Hepatocyte (in vitro differentiated cells): ENCODE measurements around the gene AP3S1. TPM values are rescaled to one million over a fixed set of nuclear protein-coding genes. Genes with fewer than 3 reads are reported as not detected.
A peak's percentile ranks its signal among the peaks of the same experiment; 100 is the strongest.

Experiments used
- DNase-seq: peaks from one replicate; pipeline ENCODE4 v3.0.0-alpha.2; 2016; ENCODE audit warnings: low spot score
- H2AFZ ChIP-seq: fragments of 200-600 bp; sonication (generic); 2 replicates; pipeline ENCODE4 v1.6.0; 2016; ENCODE audit warnings: antibody characterized with exemption, mild to moderate bottlenecking
- H3K27ac ChIP-seq: fragments of 200-600 bp; sonication (generic); 2 replicates; pipeline ENCODE4 v1.5.1; 2016; ENCODE audit warnings: mild to moderate bottlenecking
- H3K27me3 ChIP-seq: fragments of 200-600 bp; sonication (generic); 2 replicates; pipeline ENCODE4 v1.6.1; 2016
- H3K36me3 ChIP-seq: fragments of 200-600 bp; sonication (generic); replicated peaks from 2 replicates; pipeline ENCODE4 v1.5.1; 2016; ENCODE audit warnings: low read depth; ENCODE audit not compliant: insufficient read depth
- H3K4me1 ChIP-seq: fragments of 200-600 bp; sonication (generic); 2 replicates; pipeline ENCODE4 v1.5.1; 2016; ENCODE audit warnings: mild to moderate bottlenecking, moderate library complexity; ENCODE audit not compliant: insufficient read depth
- H3K4me2 ChIP-seq: fragments of 200-600 bp; sonication (generic); 2 replicates; pipeline ENCODE4 v1.6.0; 2016
- H3K4me3 ChIP-seq: fragments of 200-600 bp; sonication (generic); 2 replicates; pipeline ENCODE4 v1.5.1; 2016; ENCODE audit warnings: mild to moderate bottlenecking
- H3K79me2 ChIP-seq: fragments of 200-600 bp; sonication (generic); 2 replicates; pipeline ENCODE4 v1.6.0; 2017; ENCODE audit warnings: mild to moderate bottlenecking
- H3K9me2 ChIP-seq: fragments of 200-600 bp; sonication (generic); replicated peaks from 2 replicates; pipeline ENCODE4 v1.6.0; 2017; ENCODE audit warnings: mild to moderate bottlenecking; ENCODE audit not compliant: insufficient read depth
- H3K9me3 ChIP-seq: fragments of 200-600 bp; sonication (generic); 2 replicates; pipeline ENCODE4 v1.5.1; 2016; ENCODE audit warnings: low read depth, mild to moderate bottlenecking
- H4K20me1 ChIP-seq: fragments of 200-600 bp; sonication (generic); 2 replicates; pipeline ENCODE4 v1.6.0; 2016; ENCODE audit warnings: mild to moderate bottlenecking; ENCODE audit not compliant: insufficient read depth, poor library complexity, severe bottlenecking
- CTCF ChIP-seq: fragments of 200-600 bp; sonication (generic); IDR thresholded peaks from 2 replicates; pipeline ENCODE4 v1.5.1; 2016; ENCODE audit warnings: antibody characterized with exemption, mild to moderate bottlenecking; ENCODE audit not compliant: poor library complexity
- EZH2 ChIP-seq: fragments of 200-600 bp; sonication (generic); IDR thresholded peaks from 2 replicates; pipeline ENCODE4 v1.6.1; 2016; ENCODE audit warnings: antibody characterized with exemption, mild to moderate bottlenecking, borderline replicate concordance
- EZH2phosphoT487 ChIP-seq: fragments of 200-600 bp; sonication (generic); IDR thresholded peaks from one replicate; pipeline ENCODE4 v1.6.1; 2018; ENCODE audit warnings: antibody characterized with exemption, mild to moderate bottlenecking, low read depth, moderate library complexity; ENCODE audit not compliant: unreplicated experiment, severe bottlenecking
- WGBS: methylation state at CpG from one replicate; pipeline ENCODE4 v1.1.6; 2016; ENCODE audit warnings: low lambda C conversion rate; ENCODE audit errors: missing lambda C conversion rate; 5-methylcytosine and 5-hydroxymethylcytosine counted together
- polyA plus RNA-seq: library from polyadenylated mRNA; unstranded; fragments of >200 nt; fragmentation: Nextera tagmentation; extraction: Ambion mirVana; gene quantifications from 2 replicates; pipeline ENCODE4 v1.2.1, GENCODE V29; 2016
- total RNA-seq: library from RNA; depleted of rRNA; stranded (reverse); fragments of >200 nt; gene quantifications from 2 replicates; pipeline ENCODE4 v1.2.3, GENCODE V29; 2014

The AP3S1 gene
- total and polyA plus RNA-seq, 2 experiments from 2014 or later: 148 to 362 TPM

DNA sequence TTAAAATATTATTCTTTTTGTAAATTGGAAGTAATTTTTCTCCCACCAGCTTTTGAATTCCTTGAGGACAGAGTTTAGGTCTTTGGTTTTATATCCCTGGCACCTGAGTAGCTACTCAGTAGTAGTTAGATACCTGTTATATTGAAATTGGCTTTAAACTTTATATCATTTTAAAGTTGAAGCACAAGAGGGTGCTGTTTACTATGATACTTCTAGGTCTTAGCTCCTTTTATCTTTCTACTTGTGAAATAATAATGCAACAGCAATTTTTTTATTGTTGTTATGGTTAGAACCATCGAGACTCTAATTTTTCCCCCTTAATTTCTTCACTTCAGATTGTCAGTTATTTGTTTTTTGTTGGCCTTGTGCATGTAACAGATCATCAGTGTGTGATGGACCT is 46.3 kb downstream of the AP3S1 start:
- H3K36me3 ChIP-seq: no peaks in the 10 kb centered on the region
- peaks cover 13% of the 10 kb centered on the region for H3K79me2 ChIP-seq
- H4K20me1 ChIP-seq: no peaks in the 10 kb centered on the region
- H3K27me3 ChIP-seq: no peaks in the 10 kb centered on the region
- no peak overlapping the region for H3K4me3 ChIP-seq
- H3K27ac ChIP-seq: no peak overlapping the region
- TF ChIP-seq CTCF: peak; percentile 43
- no peak for TF ChIP-seq EZH2
- H3K4me2 ChIP-seq: no peak overlapping the region
- no peaks in the 10 kb centered on the region for H3K9me3 ChIP-seq
- no peaks in the 10 kb centered on the region for H3K4me1 ChIP-seq
- WGBS: 65% methylated on average over 1 of the region's 1 CpG
- no peaks in the 10 kb centered on the region for H3K9me2 ChIP-seq
- no peak for DNase-seq
- H2AFZ ChIP-seq: no peak overlapping the region

DNA sequence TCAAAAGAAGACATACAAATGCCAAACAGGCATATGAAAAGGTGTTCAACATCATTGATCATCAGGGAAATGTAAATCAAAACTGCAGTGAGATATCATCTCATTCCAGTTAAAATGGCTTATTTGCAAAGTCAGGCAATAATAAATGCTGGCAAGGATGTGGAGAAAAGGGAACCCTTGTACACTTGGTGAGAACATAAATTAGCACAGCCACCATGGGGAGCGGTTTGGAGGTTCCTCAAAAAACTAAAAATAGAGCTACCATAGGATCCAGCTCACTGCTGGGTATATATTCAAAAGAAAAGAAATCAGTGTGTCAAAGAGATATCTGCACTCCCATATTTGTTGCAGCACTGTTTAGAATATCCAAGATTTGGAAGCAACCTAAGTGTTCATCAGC is 50.3 kb downstream of the AP3S1 start:
- WGBS: 100% methylated on average over 1 of the region's 1 CpG
- TF ChIP-seq EZH2phosphoT487 (no peak), CTCF (no peak), EZH2 (no peak)
- Histone ChIP-seq H3K79me2 (peaks cover 8% of the 10 kb centered on the region), H3K36me3 (no peaks in the 10 kb centered on the region), H3K4me3 (no peak overlapping the region), H3K9me2 (no peaks in the 10 kb centered on the region), H3K4me2 (no peak overlapping the region), H2AFZ (no peak overlapping the region), H3K27ac (no peak overlapping the region), H3K27me3 (no peaks in the 10 kb centered on the region), H3K4me1 (no peaks in the 10 kb centered on the region), H4K20me1 (no peaks in the 10 kb centered on the region), H3K9me3 (no peaks in the 10 kb centered on the region)
- no peak for DNase-seq

DNA sequence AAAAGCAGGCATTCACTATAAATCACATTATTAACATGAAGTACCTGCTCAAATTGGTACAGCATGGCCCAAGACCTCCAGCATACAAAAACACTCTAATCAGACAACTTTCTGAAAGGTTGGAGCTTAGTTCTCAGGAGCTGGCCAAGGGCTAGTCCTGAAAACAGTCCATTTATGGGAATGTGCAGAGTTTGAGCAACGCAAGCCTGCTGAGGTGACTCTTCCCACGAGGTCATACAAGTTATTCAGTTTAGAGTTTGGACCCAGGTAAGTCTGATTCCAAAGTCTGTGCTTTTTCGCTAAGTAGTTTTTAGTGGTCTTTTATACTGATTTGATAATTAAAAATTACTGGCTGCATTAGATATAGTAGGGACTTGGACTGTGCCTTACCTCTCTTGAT is 52.6 kb downstream of the AP3S1 start:
- H3K27ac ChIP-seq: no peak overlapping the region
- no peak overlapping the region for H2AFZ ChIP-seq
- no peaks in the 10 kb centered on the region for H3K9me2 ChIP-seq
- H3K4me1 ChIP-seq: no peaks in the 10 kb centered on the region
- H4K20me1 ChIP-seq: no peaks in the 10 kb centered on the region
- TF ChIP-seq EZH2 (no peak), EZH2phosphoT487 (no peak), CTCF (no peak)
- H3K4me3 ChIP-seq: no peak overlapping the region
- H3K27me3 ChIP-seq: no peaks in the 10 kb centered on the region
- H3K9me3 ChIP-seq: no peaks in the 10 kb centered on the region
- H3K4me2 ChIP-seq: no peak overlapping the region
- no peak for DNase-seq
- H3K79me2 ChIP-seq: peaks cover 5% of the 10 kb centered on the region
- no peaks in the 10 kb centered on the region for H3K36me3 ChIP-seq
- 90% methylated on average over 3 of the region's 3 CpGs for WGBS

GRCh38 chr5:115895821-115896220 is 54.1 kb downstream of the AP3S1 start:
- Histone ChIP-seq H2AFZ (no peak overlapping the region), H3K4me1 (no peaks in the 10 kb centered on the region), H3K27me3 (no peaks in the 10 kb centered on the region), H3K9me2 (no peaks in the 10 kb centered on the region), H3K4me2 (no peak overlapping the region), H3K27ac (no peak overlapping the region), H3K4me3 (no peak overlapping the region), H3K36me3 (no peaks in the 10 kb centered on the region), H3K79me2 (no peaks in the 10 kb centered on the region), H3K9me3 (no peaks in the 10 kb centered on the region), H4K20me1 (no peaks in the 10 kb centered on the region)
- no peak for TF ChIP-seq CTCF
- TF ChIP-seq EZH2: no peak
- no peak for TF ChIP-seq EZH2phosphoT487
- 92% methylated on average over 3 of the region's 3 CpGs for WGBS
- DNase-seq: no peak
